ENCODE results near the gene MAP1B.

Gene MAP1B

GRCh38 chr5:72096602-72097188, 10.6 kb upstream of the MAP1B start:
- no peak for DNase-seq (ENCODE audit: low read depth, low spot score)

GRCh38 chr5:72101828-72102227, 5.4 kb upstream of the MAP1B start:
- DNase-seq (ENCODE audit: low read depth, low spot score): no peak

- no peak for DNase-seq (ENCODE audit: low read depth, low spot score)
Measured at GRCh38 chr5:72106817-72107130, 501 bp upstream of the MAP1B start.

GRCh38 chr5:72107901-72108201, 576 bp downstream of the MAP1B start:
- no peak for DNase-seq (ENCODE audit: low read depth, low spot score)

GRCh38 chr5:72108202-72109061, 1.2 kb downstream of the MAP1B start:
- no peak for DNase-seq (ENCODE audit: low read depth, low spot score)

- no peak for DNase-seq (ENCODE audit: low read depth, low spot score)
Measured at GRCh38 chr5:72109062-72109411, 1.8 kb downstream of the MAP1B start.

- DNase-seq (ENCODE audit: low read depth, low spot score): no peak
Measured at GRCh38 chr5:72109625-72110024, 2.4 kb downstream of the MAP1B start.

- no peak for DNase-seq (ENCODE audit: low read depth, low spot score)
Measured at GRCh38 chr5:72110394-72111013, 3.2 kb downstream of the MAP1B start.

GRCh38 chr5:72112389-72112788, 5.1 kb downstream of the MAP1B start:
- DNase-seq (ENCODE audit: low read depth, low spot score): no peak

- DNase-seq (ENCODE audit: low read depth, low spot score): no peak
Measured at GRCh38 chr5:72114629-72115028, 7.4 kb downstream of the MAP1B start.

- no peak for DNase-seq (ENCODE audit: low read depth, low spot score)
Measured at GRCh38 chr5:72115296-72115695, 8.0 kb downstream of the MAP1B start.

GRCh38 chr5:72117307-72117706, 10.0 kb downstream of the MAP1B start:
- DNase-seq (ENCODE audit: low read depth, low spot score): no peak

GRCh38 chr5:72121052-72121779, 13.9 kb downstream of the MAP1B start:
- no peak for DNase-seq (ENCODE audit: low read depth, low spot score)

- DNase-seq (ENCODE audit: low read depth, low spot score): no peak
Measured at GRCh38 chr5:72121780-72122445, 14.6 kb downstream of the MAP1B start.

GRCh38 chr5:72122602-72123001, 15.3 kb downstream of the MAP1B start:
- no peak for DNase-seq (ENCODE audit: low read depth, low spot score)

- no peak for DNase-seq (ENCODE audit: low read depth, low spot score)
Measured at GRCh38 chr5:72123764-72124376, 16.6 kb downstream of the MAP1B start.

- DNase-seq (ENCODE audit: low read depth, low spot score): no peak
Measured at GRCh38 chr5:72125271-72125940, 18.1 kb downstream of the MAP1B start.

- DNase-seq (ENCODE audit: low read depth, low spot score): no peak
Measured at GRCh38 chr5:72125941-72126620, 18.8 kb downstream of the MAP1B start.

GRCh38 chr5:72126796-72127195, 19.5 kb downstream of the MAP1B start:
- DNase-seq (ENCODE audit: low read depth, low spot score): no peak

- no peak for DNase-seq (ENCODE audit: low read depth, low spot score)
Measured at GRCh38 chr5:72129725-72130124, 22.4 kb downstream of the MAP1B start.
